Measurements from ENCODE around the gene ZNF133.
"Not testable (repeated sequence)": the region's sequence is repeated elsewhere in the genome, so short reads cannot be mapped to it uniquely, and the experiment has no call there.

The ZNF133 gene

GRCh38 chr20:18287915-18288748 lies at the start of gene ZNF133:
TSS of gene ZNF133 (plus strand) at chr20:18288527. CDS start at chr20:18305687, 17,160 bp downstream.
- peak; percentile 92 for DNase-seq

DNA sequence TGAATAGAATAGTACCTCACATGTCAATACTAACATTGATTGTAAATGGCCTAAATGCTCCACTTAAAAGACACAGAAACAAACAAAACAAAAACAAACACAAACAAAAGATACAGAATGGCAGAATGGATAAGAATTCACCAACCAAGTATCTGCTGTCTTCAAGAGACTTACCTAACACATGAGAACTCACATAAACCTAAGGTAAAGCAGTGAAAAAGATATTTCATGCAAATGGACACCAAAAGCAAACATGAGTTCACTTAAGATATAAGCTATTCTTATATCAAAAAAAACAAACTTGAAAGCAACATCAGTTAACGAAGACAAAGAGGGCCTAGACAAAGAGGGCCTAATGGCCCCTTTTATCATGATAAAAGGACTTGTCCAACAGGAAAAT lies 47.3 kb upstream of the ZNF133 start:
- no peak for DNase-seq

DNA sequence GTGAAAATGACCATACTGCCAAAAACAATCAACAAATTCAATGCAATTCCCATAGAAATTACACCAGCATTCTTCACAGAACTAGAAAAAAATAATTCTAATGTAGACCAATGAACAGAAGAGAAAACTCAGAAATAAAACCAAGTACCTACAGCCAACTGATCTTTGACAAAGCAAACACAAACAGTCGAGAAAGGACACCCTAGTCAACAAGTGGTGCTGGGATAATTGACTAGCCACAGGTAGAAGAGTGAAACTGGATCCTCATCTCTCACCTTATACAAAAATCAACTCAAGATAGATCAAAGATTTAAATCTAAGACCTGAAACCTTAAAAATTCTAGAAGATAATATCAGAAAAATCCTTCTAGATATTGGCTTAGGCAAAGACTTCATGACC lies 44.5 kb upstream of the ZNF133 start:
- no peak for DNase-seq

GRCh38 chr20:18248545-18248944 lies 39.8 kb upstream of the ZNF133 start:
- not testable (repeated sequence) for DNase-seq

DNA sequence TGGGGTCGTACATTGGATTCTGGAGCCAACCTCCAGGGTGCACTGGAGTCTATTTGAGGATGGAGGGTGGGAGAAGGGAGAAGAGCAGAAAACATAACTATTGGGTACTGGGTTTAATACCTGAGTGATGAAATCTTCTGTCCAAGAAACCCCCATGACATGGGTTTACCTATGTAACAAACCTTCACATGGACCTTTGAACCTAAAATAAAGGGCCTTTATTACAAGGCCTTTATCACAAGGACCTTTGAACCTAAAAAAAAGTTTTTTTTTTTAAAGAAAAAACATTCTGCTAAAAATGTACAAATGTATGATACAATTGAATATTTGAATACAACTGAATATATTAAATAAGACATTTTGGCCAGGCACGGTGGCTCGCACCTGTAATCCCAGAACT lies 38.1 kb upstream of the ZNF133 start:
- no peak for DNase-seq

DNA sequence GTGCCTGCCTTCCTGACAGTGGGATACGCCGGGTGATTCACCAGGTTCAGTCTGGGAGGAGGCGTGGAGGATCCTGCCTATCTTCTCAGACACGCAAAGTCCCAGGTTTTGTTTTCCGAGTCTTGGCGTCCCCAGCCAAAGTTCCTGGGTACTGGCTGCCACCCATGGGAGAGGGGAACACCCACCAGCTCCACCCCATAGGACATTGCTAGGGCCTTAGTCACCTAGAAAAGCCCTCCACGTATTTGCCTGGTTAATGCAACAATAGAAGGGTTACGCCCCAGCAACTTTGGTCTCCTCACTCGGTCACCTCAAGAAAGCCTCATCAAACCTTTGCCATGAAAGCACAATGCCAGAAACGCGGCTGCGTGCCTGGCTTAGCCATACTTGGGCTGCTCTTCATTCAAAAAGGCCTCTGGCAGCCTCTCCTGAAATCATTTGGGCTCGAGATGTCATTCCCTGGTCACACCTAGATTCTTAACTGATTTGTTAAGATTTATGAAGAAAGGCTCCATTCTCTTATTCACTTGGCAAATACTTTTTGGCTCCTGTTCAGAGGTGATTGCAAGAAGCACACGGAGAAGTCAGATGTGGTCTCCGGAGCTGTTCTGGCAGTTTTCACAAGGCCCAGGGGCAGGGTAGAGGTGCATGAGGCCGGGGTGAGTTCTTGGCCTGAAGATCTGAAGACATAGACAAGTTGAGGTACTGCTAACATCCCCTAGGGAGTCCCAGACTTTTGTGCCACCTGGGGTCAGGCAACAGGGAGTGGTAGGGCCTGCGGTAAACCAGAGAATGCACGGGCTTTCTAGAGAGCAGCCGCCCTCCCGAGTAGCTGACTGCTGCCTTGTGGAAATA lies 35.5 kb upstream of the ZNF133 start:
- no peak for DNase-seq

DNA sequence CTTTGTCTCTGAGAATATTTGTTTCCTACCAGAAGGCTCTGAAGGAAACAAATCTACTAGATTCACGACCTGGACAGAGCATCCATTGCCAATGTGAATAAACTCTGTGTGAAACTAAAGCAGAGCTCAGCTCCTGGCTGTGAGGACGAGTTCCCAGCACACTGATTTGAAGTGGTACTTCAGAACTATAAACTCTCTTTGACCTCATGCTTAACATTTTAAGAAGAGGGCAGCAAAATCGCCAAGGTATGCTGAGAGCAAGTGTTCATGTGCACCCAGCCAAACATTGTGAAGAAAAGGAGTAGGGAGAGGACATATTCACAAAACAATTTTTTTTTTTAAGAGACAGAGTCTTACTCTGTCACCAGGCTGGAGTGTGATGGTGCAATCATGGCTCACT lies 33.7 kb upstream of the ZNF133 start:
- DNase-seq = no peak

GRCh38 chr20:18255526-18255925 lies 32.8 kb upstream of the ZNF133 start:
- no peak for DNase-seq

DNA sequence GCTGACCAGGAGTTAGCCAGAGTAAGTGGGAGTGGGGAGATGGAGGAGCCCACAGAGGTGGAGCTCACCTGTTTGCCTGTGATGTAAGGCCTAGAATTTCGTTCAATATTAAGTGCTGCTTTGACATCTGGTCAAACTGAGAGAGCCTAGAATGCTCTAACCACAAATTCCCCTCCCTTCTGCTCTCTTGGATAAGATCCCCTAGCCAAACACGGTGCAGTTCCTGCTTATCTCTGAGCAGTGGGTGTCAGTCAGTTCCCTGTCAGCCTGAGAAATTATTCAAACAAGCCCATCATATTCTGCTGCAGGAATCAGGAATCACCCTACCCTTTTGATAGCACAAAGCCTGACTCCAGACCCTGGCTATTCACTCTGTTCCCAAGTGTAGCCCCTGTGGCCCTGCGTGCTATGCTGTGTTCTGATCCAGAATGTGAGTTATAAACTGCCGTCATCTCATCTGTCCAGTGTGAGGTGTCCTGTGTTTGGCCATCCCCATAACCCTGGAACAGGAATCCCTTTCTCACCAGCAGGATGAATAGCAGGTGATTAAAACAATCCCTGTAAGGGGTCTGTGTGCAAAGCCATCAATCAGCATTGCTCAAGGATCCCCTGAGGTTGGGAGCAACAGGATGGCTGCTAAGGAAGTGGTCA lies 31.8 kb upstream of the ZNF133 start:
- DNase-seq = no peak

DNA sequence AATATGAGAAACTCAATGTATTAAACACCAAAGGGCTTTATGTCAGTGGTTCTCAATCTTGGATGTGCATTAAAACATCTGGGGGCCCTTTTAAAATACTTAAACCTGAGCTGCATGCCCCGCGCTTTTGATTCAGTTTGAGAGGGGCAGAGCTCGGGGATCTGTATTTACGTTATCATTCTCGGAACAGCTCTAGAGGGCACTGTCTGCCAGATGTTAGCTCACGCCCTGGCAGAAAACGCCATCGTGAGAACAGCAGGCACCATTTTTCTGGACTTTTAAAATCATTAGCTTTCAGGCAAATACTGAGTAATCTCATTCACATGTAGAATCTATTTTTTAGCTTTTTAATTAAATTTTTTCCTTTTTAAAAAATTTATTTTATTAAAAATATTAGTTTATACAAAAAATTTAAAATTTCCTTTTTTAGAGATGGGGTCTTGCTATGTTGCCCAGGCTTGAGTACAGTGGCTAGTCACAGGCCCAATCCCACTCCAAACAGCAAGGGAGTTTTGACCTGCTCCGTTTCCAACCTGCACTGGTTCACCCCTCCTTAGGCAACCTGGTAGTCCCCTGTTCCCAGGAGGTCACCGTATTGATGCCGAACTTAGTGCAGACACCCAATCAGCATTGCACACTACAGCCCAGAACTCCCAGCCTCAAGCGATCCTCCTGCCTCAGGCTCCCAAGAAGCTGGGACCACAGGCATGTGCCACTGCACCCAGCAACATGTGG lies 30.0 kb upstream of the ZNF133 start:
- no peak for DNase-seq

DNA sequence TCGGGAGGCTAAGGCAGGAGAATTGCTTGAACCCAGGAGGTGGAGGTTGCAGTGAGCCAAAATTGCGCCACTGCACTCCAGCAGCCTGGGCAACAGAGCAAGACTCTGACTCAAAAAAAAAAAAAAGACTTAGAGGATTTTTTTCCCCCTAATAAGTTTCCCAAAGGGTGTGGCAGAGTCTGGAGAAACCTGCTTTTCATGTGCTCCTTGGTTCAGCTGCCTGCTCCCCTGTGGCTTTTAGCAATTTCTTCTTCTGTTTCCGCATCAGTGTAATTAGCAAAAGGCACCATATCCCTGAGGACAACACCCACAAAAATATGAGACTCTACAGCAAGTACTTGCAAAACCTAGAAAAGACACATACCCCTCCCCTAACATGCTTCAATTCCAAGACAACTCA lies 28.6 kb upstream of the ZNF133 start:
- DNase-seq = no peak

GRCh38 chr20:18263723-18264122 lies 24.6 kb upstream of the ZNF133 start:
- DNase-seq = no peak

DNA sequence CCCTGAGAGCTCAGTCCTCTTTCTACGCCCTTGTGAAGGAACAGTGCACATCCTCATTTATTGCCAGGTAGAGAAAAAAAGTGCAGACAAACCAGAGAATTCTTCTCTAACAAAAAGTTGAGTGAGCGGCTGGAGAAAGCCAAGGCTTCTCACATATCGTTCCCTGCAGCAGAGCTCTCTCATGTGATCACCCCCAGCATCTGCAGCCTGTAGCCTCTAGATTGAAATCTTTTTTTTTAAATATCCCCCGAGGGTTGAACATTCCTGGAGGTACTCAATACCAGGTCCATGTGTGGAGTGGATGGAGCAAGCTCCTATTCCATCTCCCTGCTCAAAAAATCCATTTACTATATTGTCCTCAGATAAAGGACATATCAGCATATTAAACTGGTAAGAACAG lies 22.9 kb upstream of the ZNF133 start:
- DNase-seq = no peak

GRCh38 chr20:18266282-18266681 lies 22.0 kb upstream of the ZNF133 start:
- no peak for DNase-seq

DNA sequence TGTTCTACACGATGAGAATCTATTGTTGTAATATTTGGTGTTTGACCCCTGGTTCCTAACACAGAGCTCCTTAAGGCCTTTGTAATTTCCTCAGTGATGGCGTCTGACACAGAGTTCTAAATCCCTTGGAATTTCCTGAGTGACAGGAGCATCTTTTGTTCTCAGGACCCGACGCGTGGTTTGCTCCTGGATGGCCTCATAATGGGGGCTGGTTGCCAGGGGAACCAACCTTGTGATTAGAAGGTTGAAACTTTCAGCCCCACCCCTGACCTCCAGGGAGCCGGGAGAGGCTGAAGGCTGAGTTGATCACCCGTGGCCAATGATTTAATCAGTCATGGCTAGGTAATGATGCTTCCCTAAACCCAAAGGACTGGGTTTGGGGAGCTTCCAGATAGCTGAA lies 20.5 kb upstream of the ZNF133 start:
- no peak for DNase-seq

DNA sequence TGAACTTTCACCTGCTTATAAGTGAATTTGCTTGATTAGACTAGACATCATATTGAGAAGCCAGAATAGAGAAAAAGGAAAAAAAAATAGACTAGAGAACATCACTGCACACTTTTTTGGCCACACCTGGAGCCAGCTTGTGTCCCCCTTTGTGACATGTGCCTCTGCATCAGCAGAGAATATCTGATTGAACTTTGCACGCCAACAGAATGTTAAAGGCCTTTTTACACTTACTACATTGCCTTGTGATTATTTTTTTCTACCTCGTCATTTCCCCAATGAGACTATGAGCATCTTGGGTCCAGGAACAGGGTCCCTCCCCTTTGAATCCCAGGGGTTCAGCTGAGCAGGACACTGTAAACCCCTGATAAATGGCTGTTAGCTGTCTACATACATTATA lies 17.2 kb upstream of the ZNF133 start:
- no peak for DNase-seq

DNA sequence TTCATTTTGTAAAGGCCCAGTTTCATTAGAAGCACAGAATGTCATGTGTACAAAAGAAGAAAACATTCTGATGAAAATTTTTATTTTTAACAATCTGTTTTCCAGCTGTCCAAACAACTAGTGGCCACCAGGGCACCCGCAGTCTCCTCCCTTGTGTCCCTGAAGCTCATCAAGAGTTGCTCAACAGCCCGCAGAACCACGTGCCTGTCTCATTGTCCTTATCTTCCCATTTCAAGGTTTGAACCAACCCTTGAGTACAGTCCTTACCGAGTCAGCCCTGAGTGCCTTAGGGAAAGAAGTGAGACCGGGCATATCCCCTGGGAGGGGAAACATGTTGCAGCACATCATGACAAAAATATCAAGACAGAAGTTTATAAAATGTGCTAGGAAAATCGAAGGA lies 15.9 kb upstream of the ZNF133 start:
- no peak for DNase-seq

- DNase-seq = no peak
Measured at GRCh38 chr20:18273738-18274137, 14.6 kb upstream of the ZNF133 start.

- DNase-seq = not testable (repeated sequence)
Measured at GRCh38 chr20:18275960-18276359, 12.4 kb upstream of the ZNF133 start.

DNA sequence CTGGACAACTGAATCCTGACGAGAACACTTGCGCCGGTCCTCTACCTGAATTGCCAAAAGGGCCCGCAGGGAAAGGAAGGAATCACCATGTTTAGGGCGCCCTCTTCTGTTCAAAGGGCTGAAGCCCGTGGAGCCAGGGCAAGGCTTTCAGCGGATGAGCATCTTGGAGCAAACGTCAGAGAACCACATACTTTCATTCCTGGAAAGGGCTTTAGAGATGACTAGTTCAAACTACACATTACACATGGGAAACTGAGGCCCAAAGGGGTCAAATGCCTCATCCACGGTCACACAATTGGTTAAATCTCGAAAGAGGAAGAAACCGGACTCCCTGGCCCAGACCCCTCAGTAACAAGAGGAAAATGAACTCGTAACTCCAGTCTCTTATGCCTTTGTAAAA lies 11.5 kb upstream of the ZNF133 start:
- peak; percentile 27 for DNase-seq

DNA sequence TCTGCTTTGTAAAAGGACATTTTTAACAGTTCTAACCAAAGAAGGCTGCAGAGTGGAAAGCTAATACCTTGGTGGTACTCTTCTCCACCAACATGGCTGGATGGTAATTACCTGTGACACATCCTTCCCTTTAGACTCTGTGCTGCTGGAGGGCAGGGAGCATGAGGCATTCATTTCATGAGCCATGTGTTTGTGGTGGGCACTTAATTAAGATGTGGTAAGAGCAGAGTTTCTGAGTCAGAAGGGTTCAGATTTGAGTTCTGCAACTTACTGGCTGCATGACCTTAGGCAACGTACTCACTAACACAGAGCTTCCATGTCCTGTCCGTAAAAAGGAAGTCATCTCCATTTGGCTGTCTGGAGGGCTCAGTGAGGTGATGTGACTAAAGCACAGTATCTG lies 9.1 kb upstream of the ZNF133 start:
- no peak for DNase-seq

DNA sequence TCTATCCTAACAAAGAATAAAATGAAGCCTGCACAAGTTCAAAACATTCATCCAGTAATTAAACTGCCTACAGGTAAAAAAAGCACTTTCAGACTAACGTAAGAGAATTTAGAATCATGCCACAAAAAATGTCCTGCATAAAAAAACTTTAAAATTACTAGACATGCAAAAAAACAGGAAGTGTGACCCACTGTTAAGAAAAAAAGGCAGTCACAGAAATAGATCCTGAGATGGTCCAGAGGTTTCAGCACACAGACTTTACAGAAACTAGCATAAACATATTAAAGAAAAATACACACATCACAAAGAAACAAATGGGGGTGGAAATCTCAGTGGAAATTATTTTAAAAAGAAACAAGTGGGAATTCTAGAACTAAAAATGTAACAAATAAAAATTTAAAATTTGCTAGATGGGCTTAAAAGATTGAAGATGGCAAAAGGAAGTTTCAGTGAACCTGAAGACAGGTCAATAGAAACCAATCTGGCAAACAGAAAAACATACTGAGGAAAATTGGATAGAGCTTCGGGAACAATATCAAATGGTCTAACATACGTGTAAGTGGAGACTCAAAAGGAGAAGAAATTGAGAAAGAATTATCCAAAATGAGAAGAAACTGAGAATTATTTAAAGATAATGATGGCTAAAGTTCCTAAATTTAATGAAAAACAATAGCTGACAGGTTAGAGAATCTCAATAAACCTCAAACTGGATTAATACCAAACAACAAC lies 3.4 kb upstream of the ZNF133 start:
- no peak for DNase-seq

Measured in CD4-positive, alpha-beta T cell treated with Interferon gamma for 1 hour (primary cell).